HG03565 (cell line): ENCODE results near the gene WDCP.
"Not testable (repeated sequence)": the region's sequence is repeated elsewhere in the genome, so short reads cannot be mapped to it uniquely, and the experiment has no call there.

Source experiments
- ATAC-seq: cut with Tn5 transposase; IDR thresholded peaks from one replicate; pipeline ENCODE4 v1.9.1; 2021; ENCODE audit warnings: mild to moderate bottlenecking, moderate library complexity; ENCODE audit not compliant: unreplicated experiment

WDCP gene

DNA sequence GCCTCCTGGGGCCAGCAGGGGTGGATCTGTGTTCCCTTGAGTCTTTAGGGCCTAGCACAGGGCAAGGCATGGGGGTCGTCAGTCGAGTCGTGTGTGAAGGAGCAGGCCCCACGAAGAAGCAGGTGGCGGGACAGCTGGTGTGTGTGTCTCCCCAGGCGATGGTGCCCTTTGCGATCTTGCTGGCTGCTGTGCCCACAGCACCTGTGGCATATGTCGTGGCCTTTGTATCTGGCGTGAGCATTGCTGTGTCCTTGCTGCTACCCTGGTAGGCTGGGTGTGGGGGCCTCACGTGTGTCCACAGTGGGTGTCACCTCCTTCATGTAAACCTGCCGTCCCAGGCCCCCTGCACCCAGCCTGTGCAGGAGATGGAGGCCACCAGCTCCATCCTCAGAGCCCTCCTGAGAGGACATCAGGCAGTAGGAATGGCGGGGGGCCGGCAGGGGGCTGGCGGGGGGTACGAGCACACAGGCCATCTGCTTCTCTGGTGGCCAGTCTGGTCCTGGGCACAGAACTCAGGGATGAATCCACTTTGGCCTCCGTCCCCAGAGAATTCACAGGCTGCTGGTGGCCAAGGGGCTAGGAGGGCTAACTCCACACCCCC, 24.1 kb downstream of the WDCP start:
- no peak for ATAC-seq

DNA sequence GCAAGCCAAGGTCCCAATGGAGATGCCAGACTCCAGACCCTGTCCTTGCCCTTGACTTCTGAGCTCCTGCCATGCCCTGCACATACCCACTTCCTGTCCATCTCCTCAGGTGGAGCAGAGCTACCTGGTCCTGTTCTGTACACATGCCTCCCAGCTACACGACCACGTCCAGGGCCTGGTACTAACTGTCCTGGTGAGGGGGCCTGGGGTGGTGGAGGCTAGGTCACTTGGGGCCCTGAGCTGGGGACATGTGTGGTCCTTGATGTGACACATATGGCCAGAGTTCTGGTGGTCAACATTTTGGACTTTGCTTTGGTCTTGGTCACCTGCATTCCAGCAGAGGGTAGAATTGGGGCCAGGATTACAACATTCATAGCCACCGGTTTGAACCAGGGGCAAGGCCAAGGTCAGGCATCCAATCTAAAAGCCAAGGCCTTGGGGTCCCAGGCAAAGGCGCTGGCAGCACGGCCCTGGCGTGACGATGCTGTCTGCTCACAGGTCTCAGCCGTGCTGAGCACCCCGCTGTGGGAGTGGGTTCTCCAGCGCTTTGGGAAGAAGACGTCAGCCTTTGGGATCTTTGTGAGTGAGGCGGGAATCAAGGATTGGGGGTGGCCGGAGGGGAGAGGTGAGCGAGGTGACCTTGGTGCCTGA, 24.7 kb downstream of the WDCP start:
- no peak for ATAC-seq

DNA sequence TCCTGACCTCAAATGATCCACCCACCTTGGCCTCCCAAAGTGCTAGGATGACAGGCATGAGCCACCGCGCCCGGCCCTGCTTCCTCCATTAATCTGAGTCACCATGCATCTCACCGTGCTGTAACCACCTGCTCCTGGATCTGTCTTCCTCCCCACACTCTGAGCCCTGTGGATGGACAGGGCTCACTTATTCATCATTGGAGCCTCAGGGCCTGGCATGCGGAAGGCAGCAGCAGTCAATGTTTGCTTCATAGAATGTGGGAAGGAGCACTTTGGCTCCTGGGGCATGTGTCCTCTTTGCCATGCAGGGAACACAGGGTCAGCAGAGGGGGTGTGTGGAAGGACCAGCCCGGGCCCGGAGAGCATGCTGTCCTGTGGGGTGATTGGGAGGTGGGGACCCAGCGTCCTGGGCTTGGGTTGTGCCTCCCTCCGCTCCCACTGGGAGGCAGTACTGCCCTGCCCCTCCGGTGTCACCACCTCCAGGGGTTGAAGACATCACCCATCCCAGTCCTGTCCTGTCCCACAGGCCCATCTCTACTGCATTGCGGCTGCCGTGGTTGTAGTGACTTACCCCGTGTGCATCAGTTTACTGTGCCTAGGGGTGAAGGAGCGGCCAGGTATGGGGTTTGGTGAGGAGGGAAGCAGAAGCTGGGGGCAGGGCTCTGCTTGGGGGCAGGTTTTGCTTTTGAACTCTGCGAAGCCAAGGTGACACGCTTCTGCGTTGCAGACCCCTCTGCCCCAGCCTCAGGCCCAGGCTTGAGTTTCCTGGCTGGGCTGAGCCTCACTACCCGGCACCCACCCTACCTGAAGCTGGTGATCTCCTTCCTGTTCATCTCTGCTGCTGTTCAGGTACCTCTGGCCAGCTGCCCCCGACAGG, 25.8 kb downstream of the WDCP start:
- ATAC-seq: no peak

DNA sequence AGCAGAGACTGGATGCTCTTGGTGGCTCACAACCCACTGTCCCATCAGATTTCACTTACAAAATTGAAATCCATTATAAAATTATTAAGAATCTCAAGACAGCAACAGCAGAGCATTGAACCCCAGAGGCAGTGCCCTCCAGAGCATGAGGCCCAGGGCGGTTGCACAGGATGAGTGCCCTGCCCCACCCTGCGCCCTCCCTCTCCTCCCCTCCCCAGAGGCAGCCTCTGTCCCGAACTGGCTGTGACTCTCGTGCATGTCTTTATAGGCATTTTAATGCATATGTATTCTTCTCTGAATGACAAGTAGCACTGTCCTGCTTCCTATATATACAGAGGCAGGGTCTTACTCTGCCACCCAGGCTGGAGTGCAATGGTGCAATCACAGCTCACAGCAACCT, 26.9 kb downstream of the WDCP start:
- ATAC-seq: no peak

DNA sequence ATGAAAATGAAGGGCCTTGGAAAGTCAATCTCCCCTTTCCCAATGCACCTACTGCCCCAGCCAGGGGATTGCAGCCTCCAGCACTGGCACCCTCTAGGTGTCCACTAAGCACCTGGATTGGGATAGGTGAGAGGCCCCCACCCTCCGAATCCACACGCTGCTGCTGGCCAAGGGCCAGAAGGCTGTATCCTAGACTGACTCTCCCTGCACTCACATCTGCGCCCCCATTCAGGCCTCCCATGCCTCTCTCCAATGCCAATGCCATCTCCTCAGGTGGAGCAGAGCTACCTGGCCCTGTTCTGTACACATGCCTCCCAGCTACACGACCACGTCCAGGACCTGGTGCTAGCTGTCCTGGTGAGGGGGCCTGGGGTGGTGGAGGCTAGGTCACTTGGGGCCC, 27.5 kb downstream of the WDCP start:
- ATAC-seq: no peak

DNA sequence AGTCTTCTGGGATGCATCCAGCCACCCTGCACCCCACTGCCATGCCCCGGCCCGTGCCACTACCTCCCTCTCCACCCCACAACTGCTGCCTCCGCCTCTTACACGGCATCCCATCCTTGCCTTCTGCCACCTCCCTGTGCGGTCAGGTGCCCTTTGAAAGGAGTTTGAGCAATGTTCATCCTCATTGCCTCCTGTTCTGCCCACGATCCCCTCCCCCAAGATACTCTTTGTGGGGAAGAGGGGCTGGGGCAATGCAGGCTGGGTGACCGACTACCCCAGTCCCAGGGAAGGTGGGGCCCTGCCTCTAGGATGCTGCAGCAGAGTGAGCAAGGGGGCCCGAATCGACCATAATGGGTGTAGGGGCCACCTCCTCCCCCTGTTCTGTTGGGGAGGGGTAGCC, 28.9 kb downstream of the WDCP start:
- ATAC-seq: no peak

DNA sequence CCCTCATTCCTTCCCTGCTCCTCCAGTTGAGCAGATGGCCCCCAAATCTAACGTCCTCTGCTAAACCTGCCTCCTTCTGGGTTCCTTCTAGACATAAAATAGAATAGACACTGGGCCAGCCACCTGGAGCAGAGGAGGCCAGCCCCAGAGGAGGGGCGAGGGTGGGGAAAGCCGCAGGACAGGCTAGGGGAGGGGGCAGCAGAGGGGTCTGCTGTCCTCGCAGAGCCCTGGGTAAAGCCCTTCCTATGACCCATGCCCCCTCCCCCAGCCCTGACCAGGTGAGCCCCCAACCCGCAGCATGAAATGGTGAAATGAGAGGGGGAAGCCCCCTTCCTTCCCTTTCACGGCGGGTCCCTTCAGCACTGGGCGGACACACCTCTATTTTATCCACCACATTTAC, 29.5 kb downstream of the WDCP start:
- no peak for ATAC-seq

DNA sequence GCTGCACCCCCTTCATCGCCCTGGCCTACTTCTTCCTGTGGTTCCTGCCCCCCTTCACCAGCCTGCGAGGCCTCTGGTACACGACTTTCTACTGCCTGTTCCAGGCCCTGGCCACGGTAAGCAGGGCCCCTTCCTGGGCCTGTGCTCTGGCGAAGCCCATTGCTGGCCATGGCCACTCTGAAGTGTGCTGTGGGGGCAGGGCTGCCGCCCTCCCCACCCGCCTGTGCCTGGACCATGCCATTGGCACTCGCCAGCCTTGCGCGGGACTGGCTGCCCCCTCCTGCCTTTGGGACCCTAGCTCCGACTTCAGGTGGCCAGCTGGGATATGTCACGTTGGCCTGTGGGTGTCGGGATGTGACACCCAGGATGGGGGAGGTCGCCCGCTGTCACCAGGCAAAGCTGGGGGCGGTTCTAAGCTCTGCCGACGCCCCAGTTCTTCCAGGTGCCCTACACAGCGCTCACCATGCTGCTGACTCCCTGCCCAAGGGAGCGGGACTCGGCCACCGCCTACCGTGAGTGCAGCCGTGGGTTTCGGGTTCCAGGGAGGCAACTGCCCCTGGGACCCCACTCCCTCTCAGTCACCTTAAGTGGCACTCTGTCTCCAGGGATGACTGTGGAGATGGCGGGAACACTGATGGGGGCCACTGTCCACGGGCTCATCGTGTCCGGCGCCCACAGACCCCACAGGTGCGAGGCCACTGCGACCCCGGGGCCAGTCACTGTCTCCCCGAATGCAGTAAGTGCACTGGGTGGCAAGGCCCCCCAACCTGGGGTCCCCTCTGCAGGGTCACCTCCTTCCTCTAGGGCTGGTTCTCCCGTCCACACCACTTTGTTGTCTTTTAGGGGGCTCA, 30.1 kb downstream of the WDCP start:
- ATAC-seq: no peak

DNA sequence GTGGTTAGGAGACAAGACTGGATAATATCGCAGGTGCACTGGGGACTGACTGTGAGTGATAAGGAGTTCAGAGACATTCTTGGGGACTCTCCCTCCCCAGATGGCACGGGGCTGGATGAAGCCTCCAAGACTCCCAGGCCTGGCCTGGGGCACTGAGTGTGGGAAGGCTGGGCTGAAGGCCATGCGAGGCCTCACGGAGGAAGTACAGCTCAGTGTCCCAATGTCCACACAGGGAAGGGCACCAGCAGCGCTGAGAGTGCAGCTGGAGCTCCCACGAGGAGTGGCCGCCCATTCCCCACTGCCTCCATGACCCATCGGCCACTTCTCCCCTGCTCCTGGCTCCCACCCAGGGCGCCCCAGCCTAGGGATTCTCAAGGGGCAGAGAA, 30.8 kb downstream of the WDCP start:
- no peak for ATAC-seq

DNA sequence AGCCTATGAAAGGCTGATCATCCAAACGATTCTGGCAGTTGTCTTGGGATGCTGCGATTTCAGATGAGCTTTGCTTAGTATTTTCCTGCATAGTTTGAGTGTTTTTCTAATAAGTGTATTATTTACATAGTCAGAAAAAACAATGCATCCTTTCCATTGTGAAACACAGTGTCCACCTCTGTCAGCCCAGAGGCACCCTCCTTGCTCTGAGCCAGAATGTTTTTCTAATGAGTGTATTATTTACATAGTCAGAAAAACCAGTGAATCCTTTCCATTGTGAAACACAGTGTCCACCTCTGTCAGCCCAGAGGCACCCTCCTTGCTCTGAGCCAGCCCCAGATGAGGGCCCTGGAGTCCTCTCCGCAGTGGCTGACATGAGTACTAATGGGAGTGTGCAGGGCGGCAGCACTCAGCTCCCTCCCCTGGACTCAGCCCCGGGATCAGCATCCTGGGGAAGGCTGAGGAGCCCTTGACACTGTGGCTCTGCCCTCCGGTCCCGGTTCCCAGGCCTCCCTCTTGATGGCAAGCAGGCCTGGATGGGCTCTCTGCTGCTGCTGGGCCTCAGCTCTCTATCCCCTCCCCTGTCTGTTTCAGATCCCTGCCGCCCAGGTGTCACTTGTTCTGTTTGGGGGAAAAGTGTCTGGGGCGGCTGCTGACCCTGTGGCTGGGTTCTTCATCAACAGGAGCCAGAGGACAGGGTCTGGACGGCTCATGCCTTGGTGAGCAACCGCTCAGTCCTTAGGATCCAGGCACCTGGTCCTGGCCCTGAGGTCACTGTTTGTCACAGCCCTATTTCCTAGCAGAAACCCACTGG, 31.4 kb downstream of the WDCP start:
- ATAC-seq: no peak

DNA sequence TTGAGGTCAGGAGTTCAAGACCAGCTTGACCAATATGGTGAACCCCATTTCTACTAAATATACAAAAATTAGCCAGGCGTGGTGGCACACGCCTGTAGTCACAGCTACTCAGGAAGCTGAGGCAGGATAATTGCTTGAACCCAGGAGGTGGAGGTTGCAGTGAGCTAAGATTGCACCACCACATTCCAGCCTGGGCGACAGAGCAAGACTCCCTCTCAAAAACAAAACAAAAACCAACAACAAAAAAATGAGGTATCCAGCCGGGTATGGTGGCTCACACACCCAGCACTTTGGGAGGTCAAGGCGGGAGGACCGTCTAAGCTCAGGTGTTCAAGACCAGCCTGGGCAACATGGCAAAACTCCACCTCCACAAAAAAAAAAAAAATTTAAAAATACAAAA, 32.3 kb downstream of the WDCP start:
- ATAC-seq: not testable (repeated sequence)

DNA sequence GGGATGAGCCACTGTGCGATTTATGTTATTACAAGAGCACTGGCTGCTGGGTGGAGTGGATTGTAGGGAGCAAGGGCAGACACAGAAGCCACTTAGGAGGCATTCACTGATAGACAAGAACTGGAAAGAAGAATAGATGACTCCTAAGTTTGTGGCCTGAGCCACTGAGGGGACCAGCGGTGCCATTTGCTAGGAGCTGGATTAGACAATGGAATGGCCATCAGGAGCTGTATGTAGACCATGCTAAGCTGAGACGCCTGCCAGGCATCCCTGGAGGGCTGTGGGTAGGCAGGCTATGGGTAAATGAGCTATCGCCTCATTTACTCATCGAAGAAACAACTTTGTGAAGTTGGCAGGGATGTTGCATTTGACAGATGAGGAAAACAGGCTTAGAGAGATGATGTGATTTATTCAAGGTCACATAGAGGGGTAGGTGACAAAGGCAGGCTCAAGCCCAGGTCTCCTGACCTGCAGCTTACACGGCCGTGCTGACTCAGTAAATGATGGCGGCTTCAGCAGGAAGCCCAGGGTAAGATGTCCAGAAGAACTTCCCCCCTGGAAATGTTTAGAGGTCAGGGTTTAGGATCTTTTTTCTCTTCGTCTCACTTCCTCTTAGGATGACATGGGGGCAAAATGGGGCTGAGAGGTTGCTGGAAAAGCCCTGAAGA, 34.5 kb downstream of the WDCP start:
- no peak for ATAC-seq

DNA sequence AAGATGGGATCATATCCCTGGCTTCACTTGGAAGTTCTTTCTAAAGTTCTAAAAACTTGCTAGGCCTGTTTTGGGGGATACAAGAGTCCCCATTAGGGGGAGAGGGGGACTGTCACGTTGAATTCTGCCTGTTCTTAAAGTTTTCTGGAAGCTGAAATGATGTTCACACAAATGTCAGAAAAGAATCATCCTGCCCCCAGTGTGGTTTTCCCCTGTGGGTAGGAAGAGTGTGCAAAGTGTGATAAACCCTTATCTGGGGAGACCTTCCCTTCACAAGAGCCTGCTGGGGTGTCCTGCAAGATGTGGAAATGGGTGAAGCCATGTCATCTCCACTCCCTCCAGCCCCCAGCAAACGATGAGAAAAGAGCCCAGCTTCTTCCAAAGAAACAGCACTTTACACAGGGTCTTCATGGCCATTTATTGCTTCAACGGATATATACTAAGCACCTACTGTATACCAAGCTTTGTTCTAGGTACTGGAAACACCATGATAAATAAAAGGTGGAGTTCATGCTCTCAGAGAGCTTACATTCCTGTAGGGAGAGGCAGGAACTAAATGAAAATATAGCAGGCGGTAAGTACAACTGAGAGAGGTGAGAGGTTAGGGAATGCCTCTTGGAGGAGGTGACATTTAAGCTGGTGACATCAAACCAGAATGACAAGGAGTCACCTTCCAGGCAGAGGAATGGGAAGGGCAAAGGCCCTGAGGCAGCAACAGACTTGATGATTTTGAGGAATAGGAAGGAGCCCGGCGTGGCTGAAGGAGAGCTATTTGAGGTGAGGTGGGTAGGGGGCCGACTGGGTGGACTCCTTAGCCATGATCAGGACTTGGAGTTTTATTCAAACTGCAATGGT, 35.7 kb downstream of the WDCP start:
- no peak for ATAC-seq

DNA sequence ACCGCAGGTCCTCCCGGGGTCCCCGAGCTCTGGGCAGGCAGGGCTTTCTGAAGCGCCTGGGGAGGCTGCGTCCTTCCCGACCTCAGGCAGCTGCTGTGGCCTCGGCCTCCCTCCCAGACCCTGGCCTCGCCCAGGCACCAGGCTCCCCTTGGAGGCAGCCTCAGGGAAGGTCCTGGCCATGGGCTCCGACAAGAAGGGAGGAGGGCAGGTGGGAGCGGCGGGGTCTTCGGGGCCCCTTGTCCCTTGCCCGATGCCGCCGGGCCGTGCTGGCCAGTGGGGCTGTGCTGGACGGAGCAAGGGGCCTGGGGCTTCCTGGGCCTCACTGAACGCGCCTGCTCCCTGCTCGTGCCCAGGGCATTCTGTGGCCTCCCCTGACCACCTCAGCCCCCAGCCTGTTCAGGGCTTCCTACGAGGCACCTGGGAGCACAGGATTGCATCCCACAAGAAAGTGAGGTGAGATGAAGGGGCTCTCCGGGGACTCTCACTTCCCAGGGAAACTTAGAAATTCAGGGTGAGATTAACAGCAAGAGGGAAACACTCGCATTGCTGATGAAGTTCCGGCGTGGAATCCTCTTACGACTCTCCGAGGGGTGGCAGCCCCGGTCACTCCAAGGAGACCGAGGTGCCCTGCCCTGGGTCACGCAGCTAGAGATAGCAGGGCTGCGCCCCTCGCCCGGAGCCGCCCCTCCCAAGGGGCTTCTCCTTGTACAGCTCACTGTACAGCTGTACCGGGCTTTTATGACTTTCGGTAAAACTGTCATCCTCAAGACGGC, 36.5 kb downstream of the WDCP start:
- ATAC-seq: no peak

DNA sequence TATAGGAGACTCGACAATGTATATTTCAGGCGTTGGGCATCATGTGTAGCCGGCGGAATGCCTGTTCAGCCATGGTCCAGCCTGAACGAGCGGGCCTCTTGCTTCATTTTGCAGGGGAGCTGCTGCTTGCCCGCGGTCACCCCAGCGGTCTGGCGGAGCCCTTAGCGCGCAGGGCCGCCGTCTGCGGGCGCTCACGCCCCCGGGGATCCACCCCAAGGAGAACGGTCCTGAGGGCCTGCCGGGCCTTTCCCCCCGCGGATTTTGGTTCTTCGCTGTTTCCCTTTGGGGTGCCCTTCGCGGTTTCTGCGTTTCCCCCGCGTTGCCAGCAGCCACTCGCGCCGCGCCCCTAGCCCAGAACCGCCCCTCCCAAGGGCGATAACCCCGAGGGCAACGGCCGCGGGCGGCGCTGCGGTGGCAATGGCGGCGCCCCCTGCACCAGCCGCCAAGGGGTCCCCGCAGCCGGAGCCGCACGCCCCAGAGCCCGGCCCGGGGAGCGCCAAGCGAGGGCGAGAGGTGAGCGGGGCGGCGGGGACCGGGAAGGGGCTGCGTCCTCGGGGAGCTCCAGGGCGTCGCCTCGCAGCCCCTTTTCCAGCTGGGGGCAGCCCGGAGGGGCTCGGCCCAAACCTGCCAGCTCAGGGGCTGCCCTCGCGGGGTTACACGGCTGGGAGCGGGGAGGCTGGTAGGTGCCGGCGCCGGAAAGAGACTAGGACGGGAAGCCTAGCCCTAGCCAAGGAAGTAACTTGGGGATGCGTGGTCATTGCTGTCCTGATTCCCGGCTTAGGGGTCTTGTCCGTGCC, 37.3 kb downstream of the WDCP start, which contains the start of gene MFSD2B:
Gene MFSD2B (plus strand): TSS at position 406 of the 797 bp plus-strand sequence. CDS start 12 bp downstream, at position 418.
- no peak for ATAC-seq

DNA sequence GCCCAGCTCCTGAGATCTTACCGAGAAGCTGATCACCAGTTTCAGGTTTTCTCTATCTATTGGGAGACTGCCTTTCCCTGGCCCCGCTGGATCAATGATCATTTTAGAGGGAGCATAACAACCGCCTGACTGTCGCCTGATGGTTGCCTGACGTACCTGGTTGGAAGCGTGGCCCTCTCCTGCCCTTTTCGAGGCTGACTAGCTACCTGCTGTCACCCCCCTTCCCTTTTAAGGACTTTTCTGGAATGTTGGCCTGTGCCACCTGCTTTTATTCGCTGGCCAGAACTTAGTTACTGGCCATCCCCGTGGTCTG, 37.9 kb downstream of the WDCP start:
- ATAC-seq: no peak

DNA sequence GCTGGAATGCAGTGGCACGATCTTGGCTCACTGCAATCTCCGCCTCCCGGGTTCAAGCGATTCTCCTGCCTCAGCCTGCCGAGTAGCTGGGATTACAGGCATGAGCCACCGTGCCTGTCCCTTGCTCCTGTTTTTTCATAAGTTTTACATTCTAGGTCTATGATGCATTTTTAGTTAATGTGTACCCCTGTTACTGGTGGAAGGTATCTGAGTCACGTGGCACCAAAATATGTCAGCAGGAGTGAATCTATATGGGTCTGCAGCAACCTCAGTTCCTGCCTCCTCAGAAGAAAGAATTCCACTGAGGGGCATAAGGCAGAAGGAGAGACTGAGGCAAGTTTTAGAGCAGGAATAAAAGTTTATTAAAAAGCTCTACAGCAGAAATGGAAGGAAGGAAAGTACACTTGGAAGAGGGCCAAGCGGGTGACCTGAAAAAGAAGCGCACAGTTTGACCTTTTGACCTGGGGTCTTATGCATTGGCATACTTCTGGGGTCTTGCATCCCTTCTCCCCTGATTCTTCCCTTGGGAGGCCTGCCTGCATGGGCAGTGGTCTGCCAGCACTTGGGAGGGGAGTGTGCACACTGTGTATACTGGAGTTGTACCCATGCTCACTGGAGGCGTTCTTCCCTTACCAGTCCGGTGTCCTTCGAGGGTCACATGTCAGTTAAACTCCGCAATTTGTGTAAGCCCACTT, 38.4 kb downstream of the WDCP start:
- no peak for ATAC-seq
